ENCODE measurements around the gene OR4D2. TPM values are rescaled to one million over a fixed set of nuclear protein-coding genes. Genes with fewer than 3 reads are reported as not detected.

Gene OR4D2
- total and polyA plus RNA-seq, 2 of the 8 experiments (the other 6 are each of a cell fraction or from before 2014, with no cell fraction given) = not detected

GRCh38 chr17:58208344-58208743, 41.6 kb downstream of the OR4D2 start (continued):
- TF ChIP-seq TEAD4 (IDR thresholded peaks at IDR 0.05; ENCODE audit: low read depth, low read length) (no peak), GABPA (IDR thresholded peaks at IDR 0.05; ENCODE audit: borderline replicate concordance, insufficient read depth, low read length) (no peak), USF2 (IDR thresholded peaks at IDR 0.05; ENCODE audit: low read length) (no peak), POU5F1 (IDR thresholded peaks at IDR 0.05; ENCODE audit: low read depth, low read length) (no peak), CBX5 (IDR thresholded peaks at IDR 0.05; ENCODE audit: low read depth, low read length) (no peak)
